HG03025 (cell line): ENCODE data around the gene GPR161.

Experiments used
- ATAC-seq: cut with Tn5 transposase; IDR thresholded peaks from one replicate; pipeline ENCODE4 v1.9.1; 2021; ENCODE audit warnings: mild to moderate bottlenecking, moderate library complexity; ENCODE audit not compliant: unreplicated experiment, low FRiP score

Gene GPR161

GRCh38 chr1:168150283-168150682 lies 13.6 kb upstream of the GPR161 start:
- ATAC-seq = no peak

GRCh38 chr1:168148916-168149315 lies 12.2 kb upstream of the GPR161 start:
- ATAC-seq = peak; percentile 62

GRCh38 chr1:168146626-168147025 lies 9.9 kb upstream of the GPR161 start:
- ATAC-seq = no peak

GRCh38 chr1:168146160-168146539 lies 9.4 kb upstream of the GPR161 start:
- no peak for ATAC-seq

- ATAC-seq = peak; percentile 67
Measured at GRCh38 chr1:168145184-168146159, 8.7 kb upstream of the GPR161 start.

GRCh38 chr1:168141871-168142385 lies 5.2 kb upstream of the GPR161 start:
- no peak for ATAC-seq

- ATAC-seq = no peak
Measured at GRCh38 chr1:168139070-168139469, 2.3 kb upstream of the GPR161 start.

GRCh38 chr1:168138134-168138533 lies 1.4 kb upstream of the GPR161 start:
- no peak for ATAC-seq

GRCh38 chr1:168137515-168137821 lies 738 bp upstream of the GPR161 start:
- ATAC-seq = no peak

GRCh38 chr1:168135921-168136708 lies 615 bp downstream of the GPR161 start:
- no peak for ATAC-seq

- no peak for ATAC-seq
Measured at GRCh38 chr1:168135116-168135920, 1.4 kb downstream of the GPR161 start.

- no peak for ATAC-seq
Measured at GRCh38 chr1:168134642-168135041, 2.1 kb downstream of the GPR161 start.

GRCh38 chr1:168134132-168134531 lies 2.6 kb downstream of the GPR161 start:
- no peak for ATAC-seq

GRCh38 chr1:168129933-168130332 lies 6.8 kb downstream of the GPR161 start:
- ATAC-seq = no peak

- ATAC-seq = no peak
Measured at GRCh38 chr1:168127503-168127902, 9.2 kb downstream of the GPR161 start.

GRCh38 chr1:168125051-168125450 lies 11.7 kb downstream of the GPR161 start:
- no peak for ATAC-seq

- no peak for ATAC-seq
Measured at GRCh38 chr1:168121401-168122011, 15.2 kb downstream of the GPR161 start.

GRCh38 chr1:168119750-168120149 lies 17.0 kb downstream of the GPR161 start:
- ATAC-seq = no peak

- ATAC-seq = no peak
Measured at GRCh38 chr1:168116327-168116799, 20.4 kb downstream of the GPR161 start.

- no peak for ATAC-seq
Measured at GRCh38 chr1:168114845-168115244, 21.9 kb downstream of the GPR161 start.
